WERI-Rb-1 (cell line): ENCODE measurements around the gene CACNG1.

Experiments
- DNase-seq: peaks from one replicate; pipeline ENCODE4 v3.0.0-alpha.2; 2020
- H3K27ac ChIP-seq: fragments of 250-450 bp; sonication (Bioruptor Pico); 2 replicates; pipeline ENCODE4 v1.5.1; 2020; ENCODE audit warnings: mild to moderate bottlenecking, moderate library complexity
- H3K27me3 ChIP-seq: fragments of 250-450 bp; sonication (Bioruptor Pico); 2 replicates; pipeline ENCODE4 v1.5.1; 2021; ENCODE audit warnings: mild to moderate bottlenecking, low read depth, moderate library complexity; ENCODE audit not compliant: insufficient read depth, severe bottlenecking
- H3K36me3 ChIP-seq: fragments of 250-450 bp; sonication (Bioruptor Pico); 2 replicates; pipeline ENCODE4 v1.5.1; 2020; ENCODE audit warnings: mild to moderate bottlenecking, moderate library complexity
- H3K4me3 ChIP-seq: 2 replicates; pipeline ENCODE4 v1.5.1; 2011; ENCODE audit warnings: low read depth, mild to moderate bottlenecking, control low read depth, low read length
- H3K9me3 ChIP-seq: fragments of 250-450 bp; sonication (Bioruptor Pico); 2 replicates; pipeline ENCODE4 v1.5.1; 2021; ENCODE audit warnings: mild to moderate bottlenecking, moderate library complexity; ENCODE audit not compliant: severe bottlenecking
- CTCF ChIP-seq: IDR thresholded peaks from 2 replicates; pipeline ENCODE4 v1.5.1; 2011; ENCODE audit warnings: low read depth, mild to moderate bottlenecking, control low read depth, inconsistent platforms, low read length

The CACNG1 gene

GRCh38 chr17:67049025-67049739 is 4.8 kb downstream of the CACNG1 start:
- H3K27me3 ChIP-seq, result no peaks in the 10 kb centered on the region
- peaks cover 20% of the 10 kb centered on the region for H3K9me3 ChIP-seq
- no peak overlapping the region for H3K27ac ChIP-seq
- TF ChIP-seq CTCF, result no peak
- H3K36me3 ChIP-seq, result no peaks in the 10 kb centered on the region
- DNase-seq, result no peak
- no peak overlapping the region for H3K4me3 ChIP-seq

GRCh38 chr17:67050066-67050465 is 5.7 kb downstream of the CACNG1 start:
- no peak for DNase-seq
- Histone ChIP-seq H3K4me3 (no peak overlapping the region), H3K9me3 (peaks cover 20% of the 10 kb centered on the region), H3K36me3 (no peaks in the 10 kb centered on the region), H3K27ac (no peak overlapping the region), H3K27me3 (no peaks in the 10 kb centered on the region)
- no peak for TF ChIP-seq CTCF

GRCh38 chr17:67050471-67051154 is 6.3 kb downstream of the CACNG1 start:
- peaks cover 20% of the 10 kb centered on the region for H3K9me3 ChIP-seq
- H3K27ac ChIP-seq, result no peak overlapping the region
- no peak for DNase-seq
- H3K4me3 ChIP-seq, result no peak overlapping the region
- no peaks in the 10 kb centered on the region for H3K36me3 ChIP-seq
- H3K27me3 ChIP-seq, result no peaks in the 10 kb centered on the region
- TF ChIP-seq CTCF, result no peak

- H3K4me3 ChIP-seq, result no peak overlapping the region
- H3K27ac ChIP-seq, result no peak overlapping the region
- no peak for DNase-seq
- TF ChIP-seq CTCF, result no peak
- peaks cover 20% of the 10 kb centered on the region for H3K9me3 ChIP-seq
- no peaks in the 10 kb centered on the region for H3K27me3 ChIP-seq
- no peaks in the 10 kb centered on the region for H3K36me3 ChIP-seq
Measured at GRCh38 chr17:67051155-67051538, 6.8 kb downstream of the CACNG1 start.

GRCh38 chr17:67051837-67052236 is 7.5 kb downstream of the CACNG1 start:
- Histone ChIP-seq H3K9me3 (peaks cover 20% of the 10 kb centered on the region), H3K36me3 (no peaks in the 10 kb centered on the region), H3K27me3 (no peaks in the 10 kb centered on the region), H3K4me3 (no peak overlapping the region), H3K27ac (no peak overlapping the region)
- TF ChIP-seq CTCF, result no peak
- no peak for DNase-seq
